CD4-positive, alpha-beta T cell treated with Interleukin-10 for 1 hour (primary cell): ENCODE measurements around the gene GC.
"Not testable (repeated sequence)": the region's sequence is repeated elsewhere in the genome, so short reads cannot be mapped to it uniquely, and the experiment has no call there.

Experiments used
- DNase-seq: peaks from one replicate; pipeline ENCODE4 v3.0.0-alpha.2; 2020

Gene GC

GRCh38 chr4:71765350-71765749 lies 18.5 kb downstream of the GC start:
- no peak for DNase-seq

- no peak for DNase-seq
Measured at GRCh38 chr4:71752383-71753042, 31.4 kb downstream of the GC start.

- no peak for DNase-seq
Measured at GRCh38 chr4:71749008-71749594, 34.8 kb downstream of the GC start.

- DNase-seq = no peak
Measured at GRCh38 chr4:71746379-71746778, 37.5 kb downstream of the GC start.

- DNase-seq = not testable (repeated sequence)
Measured at GRCh38 chr4:71738782-71739181, 45.1 kb downstream of the GC start.

- DNase-seq = no peak
Measured at GRCh38 chr4:71732706-71733105, 51.2 kb downstream of the GC start.

GRCh38 chr4:71732066-71732465 lies 51.8 kb downstream of the GC start:
- DNase-seq = no peak

- DNase-seq = no peak
Measured at GRCh38 chr4:71729856-71730255, 54.0 kb downstream of the GC start.

- DNase-seq = peak; percentile 38
Measured at GRCh38 chr4:71713611-71714203, 70.2 kb downstream of the GC start.

GRCh38 chr4:71711985-71712348 lies 71.9 kb downstream of the GC start:
- no peak for DNase-seq

GRCh38 chr4:71711044-71711984 lies 72.6 kb downstream of the GC start:
- no peak for DNase-seq

- DNase-seq = no peak
Measured at GRCh38 chr4:71709961-71710360, 73.9 kb downstream of the GC start.

GRCh38 chr4:71698141-71698540 lies 85.7 kb downstream of the GC start:
- DNase-seq = no peak

GRCh38 chr4:71697031-71697430 lies 86.8 kb downstream of the GC start:
- no peak for DNase-seq

GRCh38 chr4:71694961-71695360 lies 88.9 kb downstream of the GC start:
- no peak for DNase-seq

- DNase-seq = no peak
Measured at GRCh38 chr4:71692963-71693362, 90.9 kb downstream of the GC start.

GRCh38 chr4:71692198-71692597 lies 91.7 kb downstream of the GC start:
- no peak for DNase-seq
